ENCODE results near the gene SMIM23. TPM values are rescaled to one million over a fixed set of nuclear protein-coding genes. Genes with fewer than 3 reads are reported as not detected.

Gene SMIM23
- total and polyA plus RNA-seq, 2 donors (not counting 1 experiment from before 2014, with no cell fraction given), result not detected

DNA sequence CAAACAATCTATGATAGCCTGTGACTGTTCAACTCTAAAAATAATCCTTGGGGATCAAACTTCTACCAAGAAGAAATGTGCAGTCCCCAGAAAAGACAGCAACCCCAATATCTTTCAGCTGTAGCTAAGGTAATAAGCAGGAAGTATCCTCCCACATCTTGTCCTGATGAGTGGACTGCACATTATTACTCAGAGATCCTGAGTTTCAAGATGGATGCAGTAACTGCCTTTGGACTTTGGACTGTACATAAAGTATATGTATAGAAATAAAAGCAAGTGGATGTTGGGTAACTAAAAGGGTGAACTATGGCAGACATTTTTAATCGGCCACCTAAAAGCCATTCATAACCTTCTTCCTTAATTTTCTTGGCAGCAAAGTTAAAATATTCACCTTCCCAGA, 45.1 kb downstream of the SMIM23 start:
- POLR2A ChIA-PET, result no interaction called here
- intact Hi-C loops (cut with micrococcal nuclease), result no loop called here
- no peak overlapping the region for H3K4me3 ChIP-seq (ENCODE audit: control extremely low read depth in 1 of 5, extremely low read depth in 1 of 5, insufficient read depth in 1 of 5, low read depth in 2 of 5, low read length in 4 of 5)
- DNase-seq (no peak), ATAC-seq (ENCODE audit: low read depth) (no peak)
- TF ChIP-seq EZH2 (IDR thresholded peaks at IDR 0.05; ENCODE audit: borderline replicate concordance, insufficient read depth, low read depth, low read length, poor library complexity, severe bottlenecking), result no peak
- TF ChIP-seq, protein P1, sequence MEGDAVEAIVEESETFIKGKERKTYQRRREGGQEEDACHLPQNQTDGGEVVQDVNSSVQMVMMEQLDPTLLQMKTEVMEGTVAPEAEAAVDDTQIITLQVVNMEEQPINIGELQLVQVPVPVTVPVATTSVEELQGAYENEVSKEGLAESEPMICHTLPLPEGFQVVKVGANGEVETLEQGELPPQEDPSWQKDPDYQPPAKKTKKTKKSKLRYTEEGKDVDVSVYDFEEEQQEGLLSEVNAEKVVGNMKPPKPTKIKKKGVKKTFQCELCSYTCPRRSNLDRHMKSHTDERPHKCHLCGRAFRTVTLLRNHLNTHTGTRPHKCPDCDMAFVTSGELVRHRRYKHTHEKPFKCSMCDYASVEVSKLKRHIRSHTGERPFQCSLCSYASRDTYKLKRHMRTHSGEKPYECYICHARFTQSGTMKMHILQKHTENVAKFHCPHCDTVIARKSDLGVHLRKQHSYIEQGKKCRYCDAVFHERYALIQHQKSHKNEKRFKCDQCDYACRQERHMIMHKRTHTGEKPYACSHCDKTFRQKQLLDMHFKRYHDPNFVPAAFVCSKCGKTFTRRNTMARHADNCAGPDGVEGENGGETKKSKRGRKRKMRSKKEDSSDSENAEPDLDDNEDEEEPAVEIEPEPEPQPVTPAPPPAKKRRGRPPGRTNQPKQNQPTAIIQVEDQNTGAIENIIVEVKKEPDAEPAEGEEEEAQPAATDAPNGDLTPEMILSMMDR (IDR thresholded peaks at IDR 0.05), result no peak
- Mint-ChIP-seq H3K27ac (no peak overlapping the region), H3K27me3 (peaks cover 5% of the 10 kb centered on the region), H3K9me3 (ENCODE audit: insufficient read depth) (peaks cover 13% of the 10 kb centered on the region), H3K4me1 (no peaks in the 10 kb centered on the region), H3K4me3 (no peak overlapping the region)
- H3K9ac ChIP-seq (ENCODE audit: low read length), result no peak overlapping the region
- H3K27ac ChIP-seq (ENCODE audit: low read length in 2 of 2), result no peak overlapping the region
- no CpG with 5 or more reads among the region's 1 CpG for WGBS (ENCODE audit: insufficient coverage)
- no peaks in the 10 kb centered on the region for H3K4me1 ChIP-seq (ENCODE audit: control insufficient read depth in 2 of 2, insufficient read depth in 2 of 2, low read length in 2 of 2)
- no peaks in the 10 kb centered on the region for H4K20me1 ChIP-seq (ENCODE audit: control insufficient read depth, insufficient read depth, low read length, poor library complexity, severe bottlenecking)
- H3K9me3 ChIP-seq (ENCODE audit: control extremely low read depth in 1 of 3, control insufficient read depth in 2 of 3, insufficient read depth in 1 of 3, low read length in 2 of 3), result peaks cover 0 to 7% (median 6%) of the 10 kb centered on the region in 3 donors
- no peaks in the 10 kb centered on the region for H3K36me3 ChIP-seq (replicated peaks in 1 of 2; ENCODE audit: control extremely low read depth in 1 of 2, control insufficient read depth in 1 of 2, extremely low read depth in 1 of 2, insufficient read depth in 2 of 2, low read length in 1 of 2)
- no peak overlapping the region for H3K4me2 ChIP-seq (replicated peaks; ENCODE audit: low read depth, low read length, poor library complexity, severe bottlenecking)
- CTCF ChIA-PET, result no interaction called here
- H3K27me3 ChIP-seq (replicated peaks in 1 of 4; ENCODE audit: control extremely low read depth in 1 of 4, control insufficient read depth in 3 of 4, insufficient read depth in 4 of 4, low read length in 3 of 4), result no peaks in the 10 kb centered on the region
- H2AFZ ChIP-seq (ENCODE audit: insufficient read depth, low read depth, low read length, poor library complexity, severe bottlenecking), result no peak overlapping the region
- no peaks in the 10 kb centered on the region for H3K79me2 ChIP-seq (ENCODE audit: control insufficient read depth, insufficient read depth, low read length)

DNA sequence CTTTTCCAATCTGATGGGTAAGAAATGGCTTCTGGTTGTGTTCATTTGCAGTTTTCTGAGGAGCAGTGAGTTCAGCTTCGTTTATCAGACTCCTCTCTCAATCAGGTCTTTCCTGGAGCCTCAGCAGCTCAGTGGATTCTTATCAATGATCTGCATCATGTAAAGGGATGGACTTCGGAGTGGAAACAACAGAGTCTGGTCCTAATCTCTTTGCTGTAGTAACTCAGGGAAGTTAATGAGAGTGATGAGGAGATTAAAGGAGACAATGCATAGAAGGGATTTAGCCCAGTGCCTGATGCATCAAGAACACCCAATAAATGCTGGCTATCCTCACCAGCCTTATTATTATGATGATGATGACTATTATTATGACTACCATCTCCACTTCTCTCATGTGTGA, 47.2 kb downstream of the SMIM23 start:
- Histone ChIP-seq H3K27me3 (replicated peaks in 1 of 4; ENCODE audit: control extremely low read depth in 1 of 4, control insufficient read depth in 3 of 4, insufficient read depth in 4 of 4, low read length in 3 of 4) (no peaks in the 10 kb centered on the region), H2AFZ (ENCODE audit: insufficient read depth, low read depth, low read length, poor library complexity, severe bottlenecking) (no peak overlapping the region), H3K27ac (ENCODE audit: low read length in 2 of 2) (no peak overlapping the region), H4K20me1 (ENCODE audit: control insufficient read depth, insufficient read depth, low read length, poor library complexity, severe bottlenecking) (no peaks in the 10 kb centered on the region), H3K9me3 (ENCODE audit: control extremely low read depth in 1 of 3, control insufficient read depth in 2 of 3, insufficient read depth in 1 of 3, low read length in 2 of 3) (peaks cover 0 to 7% (median 6%) of the 10 kb centered on the region in 3 donors), H3K36me3 (replicated peaks in 1 of 2; ENCODE audit: control extremely low read depth in 1 of 2, control insufficient read depth in 1 of 2, extremely low read depth in 1 of 2, insufficient read depth in 2 of 2, low read length in 1 of 2) (no peaks in the 10 kb centered on the region), H3K79me2 (ENCODE audit: control insufficient read depth, insufficient read depth, low read length) (no peaks in the 10 kb centered on the region), H3K9ac (ENCODE audit: low read length) (no peak overlapping the region), H3K4me1 (ENCODE audit: control insufficient read depth in 2 of 2, insufficient read depth in 2 of 2, low read length in 2 of 2) (no peaks in the 10 kb centered on the region), H3K4me2 (replicated peaks; ENCODE audit: low read depth, low read length, poor library complexity, severe bottlenecking) (no peak overlapping the region), H3K4me3 (ENCODE audit: control extremely low read depth in 1 of 5, extremely low read depth in 1 of 5, insufficient read depth in 1 of 5, low read depth in 2 of 5, low read length in 4 of 5) (no peak overlapping the region)
- no peak for DNase-seq
- ATAC-seq (ENCODE audit: low read depth), result no peak
- Mint-ChIP-seq H3K4me1 (no peaks in the 10 kb centered on the region), H3K27me3 (no peaks in the 10 kb centered on the region), H3K27ac (no peak overlapping the region), H3K9me3 (ENCODE audit: insufficient read depth) (peaks cover 13% of the 10 kb centered on the region), H3K4me3 (no peak overlapping the region)
- CTCF ChIA-PET, result interaction anchor here (0.8 kb wide), 1 partner anchor 28 kb away, joined by 3 read pairs; no protein-coding TSS in a partner anchor
- POLR2A ChIA-PET, result no interaction called here
- intact Hi-C loops (cut with micrococcal nuclease), result no loop called here
- WGBS (ENCODE audit: insufficient coverage), result 67% methylated on average over 1 of the region's 2 CpGs
- no peak for TF ChIP-seq EZH2 (IDR thresholded peaks at IDR 0.05; ENCODE audit: borderline replicate concordance, insufficient read depth, low read depth, low read length, poor library complexity, severe bottlenecking)
- TF ChIP-seq, protein P1 (IDR thresholded peaks at IDR 0.05), result no peak
